ENCODE data around the gene CDC26.

DNA sequence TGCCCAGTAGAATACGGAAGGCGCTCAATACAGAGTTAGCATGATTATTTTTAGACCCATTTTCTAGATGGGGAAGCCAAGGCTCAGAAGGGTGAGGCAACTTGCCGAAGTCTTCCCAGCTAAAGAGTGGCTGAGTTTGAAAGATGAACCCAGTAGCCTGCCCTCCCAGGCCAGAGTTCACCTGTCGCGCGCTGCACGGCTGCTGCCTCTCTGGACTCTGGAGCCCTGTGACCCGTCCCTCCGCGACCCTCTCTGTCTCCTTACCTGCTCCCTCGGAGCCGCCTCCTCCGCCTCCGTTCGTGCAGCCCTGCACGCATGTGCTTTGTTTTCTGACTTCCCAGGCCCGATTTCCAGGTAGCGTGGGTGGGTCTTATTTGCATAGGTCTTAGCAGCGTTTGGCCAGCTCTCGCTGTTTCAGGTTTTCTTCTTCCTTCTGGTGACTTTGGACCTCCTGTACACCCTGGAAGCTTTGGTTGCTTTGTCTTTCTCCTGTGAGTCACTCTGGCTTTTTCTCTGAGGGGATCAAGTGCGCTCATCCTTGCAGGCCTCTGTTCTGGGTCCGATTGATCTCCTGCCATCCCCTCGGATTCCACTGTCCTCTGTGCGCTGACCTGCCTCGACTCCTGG is 27.5 kb upstream of the CDC26 start, which contains the start of gene RNF183:
- TF ChIP-seq CTCF (IDR thresholded peaks at IDR 0.05) (no peak), POLR2A (IDR thresholded peaks at IDR 0.05) (no peak), POLR2AphosphoS5 (IDR thresholded peaks at IDR 0.05) (no peak), EP300 (IDR thresholded peaks at IDR 0.05) (no peak)

Data from suprapubic skin (tissue), 4 donors.